AG04449 (cell line): ENCODE measurements around the gene STX18.
"Not testable (repeated sequence)": the region's sequence is repeated elsewhere in the genome, so short reads cannot be mapped to it uniquely, and the experiment has no call there.

Experiments
- CTCF ChIA-PET: fragments of 350-600 bp; formaldehyde crosslinking; extraction: SDS; loops from one replicate; lab custom pipeline; 2021; ENCODE audit warnings: antibody characterized with exemption; lab: Yijun Ruan, JAX
- POLR2A ChIA-PET: fragments of 400-600, 350-600 bp; formaldehyde crosslinking; extraction: SDS; loops from one replicate; lab custom pipeline; 2020; ENCODE audit warnings: antibody characterized with exemption, inconsistent platforms; lab: Yijun Ruan, JAX
- DNase-seq: peaks from one replicate; pipeline ENCODE4 v3.0.0-alpha.2; 2010; ENCODE audit warnings: low read depth, low spot score
- H3K4me3 ChIP-seq: 2 replicates; pipeline ENCODE4 v1.5.1; 2011; ENCODE audit warnings: low read depth, mild to moderate bottlenecking, control low read depth, low read length
- TF ChIP-seq, protein P1 (sequence below): IDR thresholded peaks from one replicate; pipeline ENCODE4 v1.5.1; 2011; ENCODE audit warnings: mild to moderate bottlenecking, moderate library complexity, low read length, control low read depth, inconsistent platforms; ENCODE audit not compliant: insufficient read depth; ENCODE audit errors: missing control alignments

Gene STX18

DNA sequence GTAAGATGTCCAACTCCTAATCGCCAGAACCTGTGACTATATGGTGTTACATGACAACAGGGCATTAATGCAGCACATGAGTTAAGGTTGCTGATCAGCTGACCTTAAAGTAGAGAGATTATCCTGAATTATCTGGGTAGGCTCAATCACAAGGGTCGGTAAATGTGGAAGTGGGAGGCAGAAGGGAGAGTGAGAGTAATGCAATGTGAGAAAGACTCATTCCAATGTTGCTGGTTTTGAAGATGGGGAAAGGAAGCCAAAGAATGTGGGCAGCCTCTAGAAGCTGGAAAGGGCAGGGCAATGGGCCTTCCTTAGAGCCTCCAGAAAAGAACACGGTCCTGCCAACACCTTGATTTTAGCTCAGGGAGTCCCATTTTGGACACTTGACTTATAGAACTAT is 67.4 kb downstream of the STX18 start:
- TF ChIP-seq, protein P1, sequence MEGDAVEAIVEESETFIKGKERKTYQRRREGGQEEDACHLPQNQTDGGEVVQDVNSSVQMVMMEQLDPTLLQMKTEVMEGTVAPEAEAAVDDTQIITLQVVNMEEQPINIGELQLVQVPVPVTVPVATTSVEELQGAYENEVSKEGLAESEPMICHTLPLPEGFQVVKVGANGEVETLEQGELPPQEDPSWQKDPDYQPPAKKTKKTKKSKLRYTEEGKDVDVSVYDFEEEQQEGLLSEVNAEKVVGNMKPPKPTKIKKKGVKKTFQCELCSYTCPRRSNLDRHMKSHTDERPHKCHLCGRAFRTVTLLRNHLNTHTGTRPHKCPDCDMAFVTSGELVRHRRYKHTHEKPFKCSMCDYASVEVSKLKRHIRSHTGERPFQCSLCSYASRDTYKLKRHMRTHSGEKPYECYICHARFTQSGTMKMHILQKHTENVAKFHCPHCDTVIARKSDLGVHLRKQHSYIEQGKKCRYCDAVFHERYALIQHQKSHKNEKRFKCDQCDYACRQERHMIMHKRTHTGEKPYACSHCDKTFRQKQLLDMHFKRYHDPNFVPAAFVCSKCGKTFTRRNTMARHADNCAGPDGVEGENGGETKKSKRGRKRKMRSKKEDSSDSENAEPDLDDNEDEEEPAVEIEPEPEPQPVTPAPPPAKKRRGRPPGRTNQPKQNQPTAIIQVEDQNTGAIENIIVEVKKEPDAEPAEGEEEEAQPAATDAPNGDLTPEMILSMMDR, result no peak
- CTCF ChIA-PET, result interaction anchor here (0.9 to 3.6 kb wide), 3 partner anchors 13 to 44 kb away, joined by 3 to 29 read pairs (median 3); no protein-coding TSS in a partner anchor
- POLR2A ChIA-PET, result interaction anchor here (0.6 kb wide), 1 partner anchor 1401 kb away, joined by 4 read pairs; no protein-coding TSS in a partner anchor
- DNase-seq, result no peak
- H3K4me3 ChIP-seq, result no peak overlapping the region

DNA sequence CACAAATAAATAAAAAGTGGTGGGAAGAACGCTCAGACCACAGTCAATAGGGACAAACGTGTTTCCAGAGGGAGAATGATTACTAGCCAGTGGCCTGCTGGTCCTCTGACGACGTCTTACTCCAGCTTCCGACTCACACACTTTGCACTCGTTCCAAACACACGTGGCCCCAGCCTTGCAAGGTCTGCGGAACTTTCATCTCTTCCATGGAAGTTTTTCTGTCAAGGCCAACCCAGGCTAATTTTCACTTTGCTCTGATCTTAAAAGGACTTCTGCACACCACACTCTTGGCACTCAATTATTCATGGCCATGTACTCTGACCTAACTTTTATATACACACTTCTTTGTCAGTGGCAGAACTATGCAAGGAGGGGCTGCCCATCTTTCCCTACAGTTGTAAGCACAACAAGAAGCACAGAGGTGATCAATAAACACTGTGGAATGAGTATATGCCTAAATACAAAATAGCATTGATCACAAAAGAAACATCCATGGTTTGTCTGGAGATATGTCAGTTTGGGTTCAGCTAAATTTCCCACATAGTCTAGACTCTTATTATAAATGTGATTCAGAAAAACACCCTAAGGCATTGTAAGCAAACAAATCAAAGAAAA is 69.4 kb downstream of the STX18 start:
- ChIA-PET POLR2A (no interaction called here), CTCF (interaction anchor here (1.7 to 3.6 kb wide), 3 partner anchors 8 to 15 kb away, joined by 3 to 29 read pairs (median 12); no protein-coding TSS in a partner anchor)

DNA sequence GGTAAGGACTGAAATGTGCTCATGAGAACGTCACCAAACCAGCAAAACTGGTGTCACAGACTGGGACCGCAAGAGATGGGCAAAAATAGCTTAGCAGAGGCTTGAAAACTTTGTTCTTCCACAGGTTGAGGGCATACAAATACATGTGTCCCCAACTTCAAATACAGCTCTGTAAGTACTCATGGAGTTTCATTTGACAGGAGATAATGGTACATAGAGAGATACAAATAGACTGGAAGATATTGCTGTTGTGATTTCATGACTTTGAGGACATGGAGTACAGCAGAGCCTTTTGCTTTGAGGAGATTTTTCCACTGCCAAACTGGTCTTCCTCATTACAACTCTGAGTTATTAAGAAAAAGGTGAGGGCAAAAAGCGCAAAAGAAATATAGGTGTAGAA is 70.7 kb downstream of the STX18 start:
- TF ChIP-seq, protein P1, result no peak
- POLR2A ChIA-PET, result no interaction called here
- CTCF ChIA-PET, result interaction anchor here (1.7 kb wide), 1 partner anchor 9 kb away, joined by 12 read pairs; no protein-coding TSS in a partner anchor
- no peak overlapping the region for H3K4me3 ChIP-seq
- DNase-seq, result no peak

More for the DNA sequence above, 69.4 kb downstream of the STX18 start:
- DNase-seq, result no peak
- no peak overlapping the region for H3K4me3 ChIP-seq
- TF ChIP-seq, protein P1, result no peak

DNA sequence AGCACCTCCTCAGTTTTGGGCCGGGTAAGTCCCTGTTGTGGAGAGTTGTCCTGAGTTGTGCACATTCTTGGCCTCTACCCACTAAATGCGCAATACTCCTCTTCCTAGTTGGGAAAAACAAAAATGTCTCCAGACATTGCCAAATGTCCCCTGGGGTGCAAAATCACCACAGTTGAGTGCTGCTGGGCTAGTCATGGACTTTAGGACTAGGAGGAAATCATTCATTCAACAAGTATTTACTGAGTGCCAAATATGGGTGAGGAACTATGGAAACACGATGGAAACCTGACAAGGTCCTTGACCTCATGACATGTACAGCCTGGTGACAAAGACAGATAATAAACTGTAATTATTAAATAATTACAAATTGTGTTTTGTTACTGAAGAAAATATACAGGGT is 71.6 kb downstream of the STX18 start:
- TF ChIP-seq, protein P1, result no peak
- no peak for DNase-seq
- CTCF ChIA-PET, result interaction anchor here (1.2 kb wide), 1 partner anchor 11 kb away, joined by 3 read pairs; no protein-coding TSS in a partner anchor
- POLR2A ChIA-PET, result no interaction called here
- H3K4me3 ChIP-seq, result no peak overlapping the region

DNA sequence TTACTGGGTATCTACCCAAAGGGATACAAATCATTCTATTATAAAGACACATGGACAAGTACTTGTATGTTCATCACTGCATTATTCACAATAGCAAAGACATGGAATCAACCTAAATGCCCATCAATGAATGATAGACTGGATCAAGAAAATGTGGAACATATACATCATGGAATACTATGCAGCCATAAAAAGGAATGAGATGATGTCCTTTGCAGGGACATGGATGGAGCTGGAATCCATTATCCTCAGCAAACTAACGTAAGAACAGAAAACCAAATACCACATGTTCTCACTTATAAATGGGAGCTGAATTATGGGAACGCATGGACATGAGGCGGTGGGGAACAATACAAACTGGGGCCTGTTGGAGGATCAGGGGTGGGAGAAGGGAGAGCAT is 76.6 kb downstream of the STX18 start:
- CTCF ChIA-PET, POLR2A ChIA-PET, DNase-seq, H3K4me3 ChIP-seq: not testable (repeated sequence)

DNA sequence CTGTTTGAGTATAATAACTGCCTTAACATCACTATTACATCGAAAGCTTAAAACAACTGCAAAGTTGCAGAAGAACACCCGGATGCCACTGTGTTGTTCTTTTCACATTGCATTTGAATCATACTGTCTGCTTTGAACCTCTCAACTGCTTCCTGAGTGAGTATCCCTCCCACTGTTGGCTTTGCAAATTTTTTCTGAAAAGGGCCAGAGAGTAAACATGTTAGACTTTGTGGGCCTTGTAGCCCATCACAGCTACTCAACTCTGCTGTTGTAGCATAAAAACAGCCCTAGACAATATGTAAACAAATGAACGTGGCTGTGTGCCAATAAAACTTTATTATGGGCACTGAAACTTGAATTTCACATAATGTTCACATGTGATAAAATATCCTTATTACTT is 78.9 kb downstream of the STX18 start:
- TF ChIP-seq, protein P1, result no peak
- no peak for DNase-seq
- H3K4me3 ChIP-seq, result no peak overlapping the region
- ChIA-PET POLR2A (no interaction called here), CTCF (interaction anchor here (0.6 to 2.5 kb wide), 3 partner anchors 10 to 18 kb away, joined by 3 to 7 read pairs (median 4); no protein-coding TSS in a partner anchor)
